GM18951 (cell line): ENCODE measurements around the gene ABLIM1.

Source experiments
- POLR2A ChIP-seq: IDR thresholded peaks from 4 replicates; pipeline ENCODE4 v1.6.1; 2011; ENCODE audit warnings: mild to moderate bottlenecking; ENCODE audit not compliant: insufficient read length, insufficient read depth; ENCODE audit errors: extremely low read depth
- in situ Hi-C: fragments of 300-500 bp; cut with MboI; formaldehyde crosslinking; loops from one replicate; pipeline ENCODE4 v1.12.0; 2022; ENCODE audit warnings: low sequenced_read_pairs, mixed read lengths, inconsistent platforms; ENCODE audit not compliant: unreplicated experiment

The ABLIM1 gene

GRCh38 chr10:114384181-114384580 is 273.9 kb downstream of the ABLIM1 start:
- TF ChIP-seq POLR2A = no peak
- in situ Hi-C loops = no loop called here
